GM10266 (cell line): ENCODE measurements around the gene CYBB.

Experiments used
- DNase-seq: peaks from one replicate; pipeline ENCODE4 v3.0.0; 2012; ENCODE audit errors: extremely low spot score
- TF ChIP-seq, protein P1 (sequence below): IDR thresholded peaks from 2 replicates; pipeline ENCODE4 v1.5.1; 2012; ENCODE audit warnings: mild to moderate bottlenecking, low read depth; ENCODE audit not compliant: control insufficient read depth, insufficient read depth; ENCODE audit errors: missing control alignments

The CYBB gene

DNA sequence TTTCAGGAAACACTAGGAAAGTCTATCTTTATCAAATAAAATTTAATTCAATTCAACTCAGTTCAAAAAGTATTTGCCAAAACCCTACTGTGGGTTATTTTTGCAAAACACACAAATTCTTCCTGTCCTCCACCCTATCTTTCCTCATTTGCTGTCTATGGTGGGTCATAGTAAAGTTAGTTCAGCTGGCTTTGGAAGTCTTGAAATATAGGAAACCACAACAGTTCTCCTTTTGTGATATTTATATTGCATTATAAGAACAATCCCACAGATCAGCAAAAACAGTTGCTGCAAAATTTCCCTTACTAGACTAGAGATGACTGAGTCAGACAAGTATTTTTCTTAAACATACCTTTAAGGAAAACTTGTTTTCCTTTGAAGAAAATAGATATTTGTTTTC, 22.2 kb downstream of the CYBB start:
- no peak for DNase-seq

DNA sequence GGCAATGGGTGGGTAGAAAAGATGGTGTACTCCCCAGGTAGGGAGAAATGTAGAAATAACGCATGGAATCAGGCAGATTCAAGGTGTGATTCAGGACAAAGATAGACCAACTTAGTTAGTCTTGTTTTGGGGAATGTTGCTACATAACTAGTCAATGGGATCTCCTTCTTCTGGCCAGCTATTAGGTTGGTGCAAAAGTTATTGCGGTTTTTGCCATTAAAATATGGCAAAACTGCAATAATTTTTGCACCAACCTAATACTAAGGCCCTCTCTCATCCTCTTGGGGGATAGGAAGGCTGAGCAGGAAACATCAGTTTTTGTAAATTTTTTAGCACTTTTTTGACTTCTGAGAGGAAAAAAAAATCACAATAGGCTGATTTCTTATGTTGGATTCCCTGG, 23.2 kb downstream of the CYBB start:
- TF ChIP-seq, protein P1, sequence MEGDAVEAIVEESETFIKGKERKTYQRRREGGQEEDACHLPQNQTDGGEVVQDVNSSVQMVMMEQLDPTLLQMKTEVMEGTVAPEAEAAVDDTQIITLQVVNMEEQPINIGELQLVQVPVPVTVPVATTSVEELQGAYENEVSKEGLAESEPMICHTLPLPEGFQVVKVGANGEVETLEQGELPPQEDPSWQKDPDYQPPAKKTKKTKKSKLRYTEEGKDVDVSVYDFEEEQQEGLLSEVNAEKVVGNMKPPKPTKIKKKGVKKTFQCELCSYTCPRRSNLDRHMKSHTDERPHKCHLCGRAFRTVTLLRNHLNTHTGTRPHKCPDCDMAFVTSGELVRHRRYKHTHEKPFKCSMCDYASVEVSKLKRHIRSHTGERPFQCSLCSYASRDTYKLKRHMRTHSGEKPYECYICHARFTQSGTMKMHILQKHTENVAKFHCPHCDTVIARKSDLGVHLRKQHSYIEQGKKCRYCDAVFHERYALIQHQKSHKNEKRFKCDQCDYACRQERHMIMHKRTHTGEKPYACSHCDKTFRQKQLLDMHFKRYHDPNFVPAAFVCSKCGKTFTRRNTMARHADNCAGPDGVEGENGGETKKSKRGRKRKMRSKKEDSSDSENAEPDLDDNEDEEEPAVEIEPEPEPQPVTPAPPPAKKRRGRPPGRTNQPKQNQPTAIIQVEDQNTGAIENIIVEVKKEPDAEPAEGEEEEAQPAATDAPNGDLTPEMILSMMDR: no peak

More for the DNA sequence above, 22.2 kb downstream of the CYBB start:
- TF ChIP-seq, protein P1: no peak

DNA sequence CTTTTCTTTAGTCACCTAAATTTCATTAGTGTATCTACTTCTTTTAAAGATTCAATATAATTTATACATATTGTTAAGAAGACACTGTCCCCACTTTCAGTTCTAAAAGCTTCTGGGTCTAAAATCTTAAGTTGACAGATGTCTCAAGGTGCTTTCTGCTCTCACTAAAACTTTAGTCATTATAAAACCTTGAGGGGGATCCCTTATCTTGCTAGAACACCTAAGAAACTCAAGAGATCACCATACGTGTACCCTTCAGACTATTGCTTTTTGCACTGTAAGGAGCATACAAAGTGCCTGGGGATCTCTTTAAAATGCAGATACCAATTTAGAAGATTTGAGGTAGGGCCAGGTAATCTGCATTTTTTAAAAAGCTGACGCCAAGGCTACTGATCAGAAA, 30.1 kb downstream of the CYBB start:
- TF ChIP-seq, protein P1: no peak
- no peak for DNase-seq

More for the DNA sequence above, 23.2 kb downstream of the CYBB start:
- no peak for DNase-seq

DNA sequence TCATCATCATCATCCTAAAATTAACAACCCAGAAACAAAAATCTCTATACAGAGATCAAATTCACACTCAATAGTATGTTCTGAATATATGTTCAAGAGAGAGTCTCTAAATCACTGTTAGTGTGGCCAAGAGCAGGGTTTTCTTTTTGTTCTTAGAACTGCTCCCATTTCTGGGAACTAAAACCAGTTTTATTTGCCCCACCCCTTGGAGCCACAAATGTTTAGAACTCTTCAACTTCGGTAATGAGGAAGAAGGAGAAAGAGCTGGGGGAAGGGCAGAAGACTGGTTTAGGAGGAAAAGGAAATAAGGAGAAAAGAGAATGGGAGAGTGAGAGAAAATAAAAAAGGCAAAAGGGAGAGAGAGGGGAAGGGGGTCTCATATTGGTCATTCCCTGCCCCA, 32.3 kb downstream of the CYBB start:
- TF ChIP-seq, protein P1: no peak
- DNase-seq: no peak

DNA sequence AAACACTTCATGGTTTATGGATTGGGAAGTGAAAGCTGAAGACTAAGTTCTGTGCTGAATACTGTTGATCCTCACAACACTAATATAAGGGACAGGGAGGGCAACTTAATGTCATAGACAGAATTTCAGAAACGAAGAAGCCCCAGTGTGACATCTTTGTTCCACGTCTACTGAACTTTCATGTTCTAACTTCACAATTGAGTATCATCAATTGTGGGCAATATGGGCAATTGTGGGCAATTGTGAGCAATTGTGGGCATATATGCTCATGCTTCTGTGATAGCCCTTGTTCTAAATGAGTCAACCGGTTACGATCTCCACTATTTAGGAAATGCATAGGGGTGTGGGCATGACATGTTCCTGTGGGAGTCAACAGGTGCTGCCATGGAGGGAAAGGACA, 33.7 kb downstream of the CYBB start:
- no peak for DNase-seq
- TF ChIP-seq, protein P1: no peak

DNA sequence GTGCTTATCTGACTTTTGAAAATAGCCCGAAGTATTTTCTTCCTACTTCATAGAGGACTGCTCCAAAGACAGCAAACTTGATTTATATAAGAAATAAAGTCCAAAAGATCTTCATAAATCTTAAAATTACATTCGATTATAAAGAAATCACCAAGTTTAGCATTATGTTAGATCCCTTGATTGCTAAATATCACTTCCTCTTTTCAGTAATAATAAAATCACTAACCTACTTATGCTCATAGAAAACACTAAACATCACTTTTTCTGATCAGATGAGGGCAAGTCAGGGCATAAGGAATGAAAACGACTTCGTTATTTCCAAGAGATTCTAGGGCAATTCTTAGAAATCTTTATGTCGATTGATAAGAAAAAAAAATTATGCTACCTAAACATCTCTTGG, 35.5 kb downstream of the CYBB start:
- TF ChIP-seq, protein P1: no peak
- no peak for DNase-seq

DNA sequence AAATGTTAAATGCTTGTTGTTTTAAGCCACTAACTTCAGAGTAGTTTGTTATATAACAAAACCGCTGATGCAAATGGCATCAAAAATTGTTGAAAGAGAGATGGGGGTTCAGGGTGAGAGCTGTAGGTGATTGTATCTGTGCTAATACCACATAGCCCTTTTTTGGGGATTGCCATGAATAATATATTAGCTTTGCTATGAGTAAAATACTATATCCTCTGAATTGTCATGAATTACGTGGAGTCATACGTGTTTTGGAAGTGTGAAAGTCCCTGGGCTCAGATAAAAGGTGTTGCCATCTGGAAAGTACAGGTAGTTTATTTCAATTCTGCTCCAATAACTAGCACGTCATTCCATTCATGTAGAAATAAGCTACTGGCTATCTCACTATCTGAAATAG, 36.9 kb downstream of the CYBB start:
- no peak for DNase-seq
- TF ChIP-seq, protein P1: no peak

DNA sequence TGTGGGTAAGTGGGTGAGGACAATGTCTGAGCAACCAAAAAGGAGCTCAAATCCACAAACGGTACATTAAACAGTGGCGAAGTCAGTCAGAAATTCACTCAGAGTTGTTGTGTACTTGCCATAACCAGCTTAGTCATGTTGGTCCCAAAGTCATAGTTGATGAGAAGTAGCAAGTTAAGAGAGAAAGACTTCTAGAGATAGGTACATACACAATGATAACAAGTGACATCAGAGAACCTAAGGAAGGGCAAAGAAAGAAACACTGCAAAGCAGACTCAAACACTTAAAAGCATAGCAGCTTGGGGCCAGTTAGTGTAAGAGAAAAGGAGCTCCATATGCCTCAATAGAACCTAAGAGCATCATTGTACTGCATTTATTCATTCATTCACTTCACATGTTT, 37.3 kb downstream of the CYBB start:
- DNase-seq: no peak

More for the DNA sequence above, 37.3 kb downstream of the CYBB start:
- TF ChIP-seq, protein P1: no peak
